HG03064 (cell line): ENCODE data around the gene PTGR3.

Source experiments
- ATAC-seq: cut with Tn5 transposase; IDR thresholded peaks from one replicate; pipeline ENCODE4 v1.9.1; 2021; ENCODE audit warnings: low read depth; ENCODE audit not compliant: unreplicated experiment

PTGR3 gene

GRCh38 chr18:75238100-75238499 lies 29.2 kb upstream of the PTGR3 start:
- no peak for ATAC-seq

GRCh38 chr18:75235896-75236295 lies 27.0 kb upstream of the PTGR3 start:
- no peak for ATAC-seq

- ATAC-seq, result no peak
Observed at GRCh38 chr18:75234901-75235300, 26.0 kb upstream of the PTGR3 start.

GRCh38 chr18:75231053-75231406 lies 22.1 kb upstream of the PTGR3 start:
- ATAC-seq, result no peak

- no peak for ATAC-seq
Observed at GRCh38 chr18:75230163-75231052, 21.5 kb upstream of the PTGR3 start.

- no peak for ATAC-seq
Observed at GRCh38 chr18:75229437-75229836, 20.5 kb upstream of the PTGR3 start.

- ATAC-seq, result no peak
Observed at GRCh38 chr18:75228967-75229366, 20.0 kb upstream of the PTGR3 start.

- ATAC-seq, result no peak
Observed at GRCh38 chr18:75227535-75228296, 18.8 kb upstream of the PTGR3 start.

- no peak for ATAC-seq
Observed at GRCh38 chr18:75226956-75227316, 18.0 kb upstream of the PTGR3 start.

- ATAC-seq, result no peak
Observed at GRCh38 chr18:75226286-75226955, 17.5 kb upstream of the PTGR3 start.

- no peak for ATAC-seq
Observed at GRCh38 chr18:75223687-75224347, 14.9 kb upstream of the PTGR3 start.

GRCh38 chr18:75222407-75222806 lies 13.5 kb upstream of the PTGR3 start:
- ATAC-seq, result no peak

GRCh38 chr18:75221897-75222296 lies 13.0 kb upstream of the PTGR3 start:
- ATAC-seq, result no peak

GRCh38 chr18:75221397-75221796 lies 12.5 kb upstream of the PTGR3 start:
- no peak for ATAC-seq

GRCh38 chr18:75220551-75221355 lies 11.8 kb upstream of the PTGR3 start:
- ATAC-seq, result no peak

- no peak for ATAC-seq
Observed at GRCh38 chr18:75219745-75220375, 10.9 kb upstream of the PTGR3 start.

- no peak for ATAC-seq
Observed at GRCh38 chr18:75218065-75218923, 9.4 kb upstream of the PTGR3 start.

GRCh38 chr18:75216911-75217689 lies 8.2 kb upstream of the PTGR3 start:
- no peak for ATAC-seq
